ENCODE results near the gene BMX.
A peak's percentile ranks its signal among the peaks of the same experiment; 100 is the strongest.

The BMX gene

DNA sequence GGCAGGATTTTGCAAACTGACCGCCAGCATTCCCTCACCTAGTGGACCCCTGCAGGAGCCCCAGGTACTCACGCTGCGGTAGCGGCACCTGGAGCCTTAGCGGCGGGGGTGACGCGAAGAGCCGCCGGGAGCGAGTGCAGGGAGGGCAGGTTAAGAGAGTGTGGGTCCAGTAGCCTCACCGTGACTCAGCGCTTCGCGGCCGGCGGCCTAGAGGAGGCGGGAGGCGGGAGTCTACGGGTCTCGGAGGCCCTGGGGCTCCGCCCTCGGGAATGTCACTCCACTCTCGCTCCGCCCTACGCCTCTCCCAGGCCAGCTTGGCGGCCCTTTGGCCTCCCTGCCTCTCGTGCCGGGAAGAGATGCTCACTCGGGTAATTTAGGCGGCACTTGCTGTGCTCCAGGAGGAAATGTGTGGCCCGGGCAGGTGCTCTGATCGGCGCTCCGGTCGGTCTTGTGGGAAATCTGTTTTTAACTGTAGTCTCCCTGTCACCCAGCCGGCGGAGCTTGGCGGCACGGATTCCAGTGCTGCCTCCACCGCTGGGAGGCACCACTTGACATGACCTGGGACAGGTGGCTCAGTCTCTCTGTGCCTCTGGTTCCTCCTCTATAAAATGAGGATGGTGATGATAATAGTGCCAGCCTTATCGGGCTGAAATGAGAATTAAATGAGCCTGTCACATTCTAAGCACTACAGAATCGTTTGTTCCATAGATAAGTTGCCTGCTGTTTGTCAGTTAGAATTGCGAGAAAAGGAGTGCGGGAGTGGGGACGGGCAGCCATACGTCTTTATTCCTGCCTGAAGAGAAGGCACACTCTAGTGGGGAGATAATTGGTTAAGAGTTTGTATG is 7.3 kb upstream of the BMX start, which contains the start of gene PIR:
TSS of gene PIR (minus strand) at position 216 of the 845 bp plus-strand sequence. CDS start 2,076 bp downstream, outside the sequence.
- DNase-seq (ENCODE audit: low read depth), result peak; percentile 71
- TF ChIP-seq, protein P1, sequence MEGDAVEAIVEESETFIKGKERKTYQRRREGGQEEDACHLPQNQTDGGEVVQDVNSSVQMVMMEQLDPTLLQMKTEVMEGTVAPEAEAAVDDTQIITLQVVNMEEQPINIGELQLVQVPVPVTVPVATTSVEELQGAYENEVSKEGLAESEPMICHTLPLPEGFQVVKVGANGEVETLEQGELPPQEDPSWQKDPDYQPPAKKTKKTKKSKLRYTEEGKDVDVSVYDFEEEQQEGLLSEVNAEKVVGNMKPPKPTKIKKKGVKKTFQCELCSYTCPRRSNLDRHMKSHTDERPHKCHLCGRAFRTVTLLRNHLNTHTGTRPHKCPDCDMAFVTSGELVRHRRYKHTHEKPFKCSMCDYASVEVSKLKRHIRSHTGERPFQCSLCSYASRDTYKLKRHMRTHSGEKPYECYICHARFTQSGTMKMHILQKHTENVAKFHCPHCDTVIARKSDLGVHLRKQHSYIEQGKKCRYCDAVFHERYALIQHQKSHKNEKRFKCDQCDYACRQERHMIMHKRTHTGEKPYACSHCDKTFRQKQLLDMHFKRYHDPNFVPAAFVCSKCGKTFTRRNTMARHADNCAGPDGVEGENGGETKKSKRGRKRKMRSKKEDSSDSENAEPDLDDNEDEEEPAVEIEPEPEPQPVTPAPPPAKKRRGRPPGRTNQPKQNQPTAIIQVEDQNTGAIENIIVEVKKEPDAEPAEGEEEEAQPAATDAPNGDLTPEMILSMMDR (conservative IDR thresholded peaks at IDR 0.05; ENCODE audit: low read depth, low read length), result peak; percentile 57
- H3K4me3 ChIP-seq (ENCODE audit: low read depth, low read length), result peak within 1 kb of the TSS; percentile 67

DNA sequence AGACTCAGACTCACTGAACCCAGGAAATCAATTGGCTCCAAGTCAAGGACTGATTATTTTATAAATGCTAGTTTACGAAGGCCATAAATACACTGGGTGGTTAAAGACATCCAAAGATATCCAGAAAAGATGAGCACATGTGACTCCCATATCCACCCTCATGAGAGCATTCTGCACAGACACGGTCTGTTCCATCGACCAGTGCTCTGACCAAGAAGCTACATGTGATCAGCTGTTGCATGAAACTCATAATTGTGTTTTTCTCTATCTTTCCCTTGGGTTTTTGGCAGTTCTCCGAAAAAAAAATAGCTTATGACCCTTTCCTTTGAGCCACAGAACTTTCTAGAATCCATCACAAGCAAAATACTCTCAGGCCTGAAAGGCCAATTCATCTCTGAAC is 4.8 kb upstream of the BMX start:
- H3K4me3 ChIP-seq (ENCODE audit: low read depth, low read length), result no peak overlapping the region
- TF ChIP-seq, protein P1 (conservative IDR thresholded peaks at IDR 0.05; ENCODE audit: low read depth, low read length), result no peak

DNA sequence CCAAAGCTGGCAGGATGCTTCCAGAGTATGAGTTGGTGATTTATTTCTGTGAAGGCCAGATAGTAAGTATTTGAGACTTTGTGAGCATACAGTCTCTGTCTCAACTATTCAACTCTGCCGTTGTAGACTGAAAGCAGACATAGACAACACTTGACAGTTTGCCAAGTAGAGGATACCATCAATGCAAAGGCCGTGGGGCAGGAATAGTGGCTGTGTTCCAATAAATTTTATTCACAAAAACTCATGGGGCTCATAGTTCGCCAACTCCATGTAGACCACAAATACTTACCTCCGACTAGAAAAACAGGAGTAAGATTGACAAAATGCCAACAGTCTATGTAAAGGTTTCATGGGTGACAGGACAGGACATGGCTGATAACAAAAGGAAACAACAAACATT is 3.8 kb upstream of the BMX start:
- H3K4me3 ChIP-seq (ENCODE audit: low read depth, low read length), result no peak overlapping the region
- DNase-seq (ENCODE audit: low read depth), result no peak
- TF ChIP-seq, protein P1 (conservative IDR thresholded peaks at IDR 0.05; ENCODE audit: low read depth, low read length), result no peak

More for the DNA sequence above, 4.8 kb upstream of the BMX start:
- DNase-seq (ENCODE audit: low read depth), result no peak

DNA sequence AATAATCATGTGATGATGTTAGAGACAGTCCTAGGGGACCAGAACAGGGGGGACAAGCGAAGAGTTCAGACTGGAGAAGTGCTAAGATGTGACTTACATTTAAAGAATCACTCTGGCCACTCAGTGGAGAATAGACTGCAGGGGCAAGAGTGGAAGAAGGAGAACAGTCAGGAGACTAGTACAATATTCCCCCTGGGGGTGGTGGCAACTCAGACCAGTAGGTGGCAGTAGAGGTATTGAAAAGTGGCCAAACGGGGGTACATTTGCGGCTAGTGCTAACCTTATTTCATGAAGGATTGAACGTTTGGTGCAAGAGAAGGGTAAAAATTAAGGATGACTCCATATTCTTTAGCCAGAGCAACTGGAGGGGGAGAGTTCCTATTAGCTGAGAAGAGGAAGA is 2.7 kb upstream of the BMX start:
- TF ChIP-seq, protein P1 (conservative IDR thresholded peaks at IDR 0.05; ENCODE audit: low read depth, low read length), result peak; percentile 75
- peak; percentile 61 for DNase-seq (ENCODE audit: low read depth)
- no peak overlapping the region for H3K4me3 ChIP-seq (ENCODE audit: low read depth, low read length)

DNA sequence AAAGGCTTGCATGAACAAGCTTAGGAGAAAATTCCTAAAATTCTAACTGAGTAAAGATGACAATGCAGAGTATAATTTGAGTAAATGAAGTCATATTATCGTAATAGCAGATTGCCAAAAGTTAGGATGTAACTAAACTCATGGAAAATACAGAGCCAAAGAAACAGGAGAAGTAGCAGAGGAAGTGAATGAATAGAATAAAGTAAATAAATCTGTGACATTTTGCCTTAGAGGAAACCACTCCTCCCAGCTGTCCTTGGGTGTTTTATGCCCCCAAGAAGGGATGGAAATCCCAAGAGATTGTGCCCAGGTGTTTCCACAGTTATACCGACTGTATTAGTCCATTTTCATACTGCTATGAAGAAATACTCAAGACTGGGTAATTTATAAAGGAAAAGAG is 1.9 kb upstream of the BMX start:
- no peak for DNase-seq (ENCODE audit: low read depth)
- H3K4me3 ChIP-seq (ENCODE audit: low read depth, low read length), result no peak overlapping the region
- TF ChIP-seq, protein P1 (conservative IDR thresholded peaks at IDR 0.05; ENCODE audit: low read depth, low read length), result no peak

DNA sequence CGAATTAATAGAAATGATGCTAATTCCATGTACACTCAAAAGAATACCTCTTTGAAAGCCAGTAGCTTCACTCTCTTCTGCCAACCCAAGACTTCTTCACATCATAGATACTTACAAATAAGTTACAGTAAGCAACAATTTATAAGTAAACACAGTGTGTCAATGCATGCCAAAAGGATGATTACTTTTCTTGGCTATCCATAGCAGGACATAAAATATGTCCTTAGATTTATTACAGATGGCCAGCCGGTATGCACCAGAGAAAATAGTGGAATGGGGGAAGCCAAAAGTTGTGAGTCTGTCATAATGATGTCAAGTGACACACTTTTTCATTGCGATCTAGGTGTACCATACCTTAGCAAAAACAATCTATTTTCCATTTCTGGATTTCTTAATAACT is 631 bp upstream of the BMX start:
- DNase-seq (ENCODE audit: low read depth), result no peak
- TF ChIP-seq, protein P1 (conservative IDR thresholded peaks at IDR 0.05; ENCODE audit: low read depth, low read length), result no peak
- H3K4me3 ChIP-seq (ENCODE audit: low read depth, low read length), result no peak overlapping the region

DNA sequence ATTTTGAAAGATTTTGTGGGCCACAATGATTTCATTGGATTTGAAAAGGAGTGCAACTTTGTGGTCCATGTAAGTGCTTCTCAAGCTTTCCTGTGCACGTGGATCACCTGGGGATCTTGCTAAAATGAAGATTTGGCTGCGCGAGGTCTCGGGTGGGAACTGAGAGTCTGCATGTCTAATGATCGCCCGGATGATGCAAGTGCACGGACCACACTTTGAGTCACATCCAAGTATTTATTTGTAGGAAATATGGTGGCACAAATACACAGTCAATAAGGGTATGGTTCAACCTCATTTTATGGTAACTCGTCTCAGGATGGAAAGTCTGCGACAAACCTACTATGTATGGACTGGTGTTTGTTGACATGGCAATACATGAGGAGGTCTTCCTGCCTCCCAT is 899 bp downstream of the BMX start:
- no peak overlapping the region for H3K4me3 ChIP-seq (ENCODE audit: low read depth, low read length)
- no peak for DNase-seq (ENCODE audit: low read depth)
- TF ChIP-seq, protein P1 (conservative IDR thresholded peaks at IDR 0.05; ENCODE audit: low read depth, low read length), result no peak

All from choroid plexus epithelial cell (primary cell).